ENCODE data around the gene CPA3. TPM values are rescaled to one million over a fixed set of nuclear protein-coding genes. Genes with fewer than 3 reads are reported as not detected.

Gene CPA3
- total RNA-seq, 2 donors from 2014 or later = 2.9 TPM; not detected in 1

GRCh38 chr3:148878095-148878494 lies 13.0 kb downstream of the CPA3 start:
- H3K27me3 Mint-ChIP-seq = peaks cover 10% of the 10 kb centered on the region in 2 donors
- H3K36me3 Mint-ChIP-seq = no peaks in the 10 kb centered on the region
- H3K4me1 Mint-ChIP-seq (ENCODE audit: low read depth in 2 of 2) = no peaks in the 10 kb centered on the region
- ATAC-seq (peak in 1 of 2 donors; percentile 61), DNase-seq (ENCODE audit: low spot score) (no peak)
- H3K9me3 Mint-ChIP-seq = no peaks in the 10 kb centered on the region
- no peak overlapping the region for H3K4me3 Mint-ChIP-seq
- H3K27ac Mint-ChIP-seq = no peak overlapping the region

GRCh38 chr3:148879256-148879655 lies 14.2 kb downstream of the CPA3 start:
- no peaks in the 10 kb centered on the region for H3K36me3 Mint-ChIP-seq
- no peak overlapping the region for H3K4me3 Mint-ChIP-seq
- DNase-seq (ENCODE audit: low spot score) = no peak
- H3K27me3 Mint-ChIP-seq = peaks cover 8 to 16% of the 10 kb centered on the region in 2 donors
- H3K27ac Mint-ChIP-seq = no peak overlapping the region
- no peak for ATAC-seq
- no peaks in the 10 kb centered on the region for H3K9me3 Mint-ChIP-seq
- no peaks in the 10 kb centered on the region for H3K4me1 Mint-ChIP-seq (ENCODE audit: low read depth in 2 of 2)

GRCh38 chr3:148880681-148881080 lies 15.6 kb downstream of the CPA3 start:
- Mint-ChIP-seq H3K36me3 (no peaks in the 10 kb centered on the region), H3K27ac (no peak overlapping the region), H3K27me3 (peaks cover 5 to 23% of the 10 kb centered on the region in 2 donors), H3K9me3 (no peaks in the 10 kb centered on the region), H3K4me3 (no peak overlapping the region), H3K4me1 (ENCODE audit: low read depth in 2 of 2) (no peaks in the 10 kb centered on the region)
- ATAC-seq (no peak), DNase-seq (ENCODE audit: low spot score) (no peak)

- Mint-ChIP-seq H3K4me3 (no peak overlapping the region), H3K4me1 (ENCODE audit: low read depth in 2 of 2) (no peaks in the 10 kb centered on the region), H3K36me3 (no peaks in the 10 kb centered on the region), H3K9me3 (no peaks in the 10 kb centered on the region), H3K27me3 (peaks cover 5 to 23% of the 10 kb centered on the region in 2 donors), H3K27ac (no peak overlapping the region)
- ATAC-seq = no peak
- DNase-seq (ENCODE audit: low spot score) = no peak
Measured at GRCh38 chr3:148881286-148881685, 16.2 kb downstream of the CPA3 start.

- no peaks in the 10 kb centered on the region for H3K9me3 Mint-ChIP-seq
- no peak overlapping the region for H3K27ac Mint-ChIP-seq
- DNase-seq (ENCODE audit: low spot score) (no peak), ATAC-seq (no peak)
- no peak overlapping the region for H3K4me3 Mint-ChIP-seq
- H3K4me1 Mint-ChIP-seq (ENCODE audit: low read depth in 2 of 2) = no peaks in the 10 kb centered on the region
- H3K36me3 Mint-ChIP-seq = no peaks in the 10 kb centered on the region
- peaks cover 2 to 23% of the 10 kb centered on the region in 2 donors for H3K27me3 Mint-ChIP-seq
Measured at GRCh38 chr3:148882288-148882687, 17.2 kb downstream of the CPA3 start.

GRCh38 chr3:148883163-148883562 lies 18.1 kb downstream of the CPA3 start:
- peaks cover 2 to 23% of the 10 kb centered on the region in 2 donors for H3K27me3 Mint-ChIP-seq
- H3K4me3 Mint-ChIP-seq = no peak overlapping the region
- H3K9me3 Mint-ChIP-seq = no peaks in the 10 kb centered on the region
- H3K27ac Mint-ChIP-seq = no peak overlapping the region
- no peak for ATAC-seq
- H3K36me3 Mint-ChIP-seq = no peaks in the 10 kb centered on the region
- H3K4me1 Mint-ChIP-seq (ENCODE audit: low read depth in 2 of 2) = no peaks in the 10 kb centered on the region
- DNase-seq (ENCODE audit: low spot score) = no peak

- H3K27me3 Mint-ChIP-seq = peaks cover 9 to 17% of the 10 kb centered on the region in 2 donors
- no peak overlapping the region for H3K4me3 Mint-ChIP-seq
- ATAC-seq (no peak), DNase-seq (ENCODE audit: low spot score) (no peak)
- H3K27ac Mint-ChIP-seq = no peak overlapping the region
- H3K36me3 Mint-ChIP-seq = no peaks in the 10 kb centered on the region
- H3K9me3 Mint-ChIP-seq = no peaks in the 10 kb centered on the region
- no peaks in the 10 kb centered on the region for H3K4me1 Mint-ChIP-seq (ENCODE audit: low read depth in 2 of 2)
Measured at GRCh38 chr3:148884261-148884660, 19.2 kb downstream of the CPA3 start.

GRCh38 chr3:148889828-148890227 lies 24.7 kb downstream of the CPA3 start:
- no peak overlapping the region for H3K4me3 Mint-ChIP-seq
- DNase-seq (ENCODE audit: low spot score) (no peak), ATAC-seq (no peak)
- no peak overlapping the region for H3K27ac Mint-ChIP-seq
- H3K9me3 Mint-ChIP-seq = no peaks in the 10 kb centered on the region
- H3K36me3 Mint-ChIP-seq = no peaks in the 10 kb centered on the region
- no peaks in the 10 kb centered on the region for H3K4me1 Mint-ChIP-seq (ENCODE audit: low read depth in 2 of 2)
- H3K27me3 Mint-ChIP-seq = peaks cover 13 to 27% of the 10 kb centered on the region in 2 donors

GRCh38 chr3:148896062-148896461 lies 31.0 kb downstream of the CPA3 start:
- ATAC-seq = no peak
- Mint-ChIP-seq H3K27ac (no peak overlapping the region), H3K4me1 (ENCODE audit: low read depth in 2 of 2) (no peaks in the 10 kb centered on the region), H3K4me3 (no peak overlapping the region), H3K27me3 (peaks cover 10 to 33% of the 10 kb centered on the region in 2 donors), H3K9me3 (no peaks in the 10 kb centered on the region), H3K36me3 (no peaks in the 10 kb centered on the region)
- no peak for DNase-seq (ENCODE audit: low spot score)

- Mint-ChIP-seq H3K4me1 (ENCODE audit: low read depth in 2 of 2) (no peaks in the 10 kb centered on the region), H3K36me3 (no peaks in the 10 kb centered on the region), H3K4me3 (no peak overlapping the region), H3K27me3 (peaks cover 3 to 7% of the 10 kb centered on the region in 2 donors), H3K27ac (no peak overlapping the region), H3K9me3 (no peaks in the 10 kb centered on the region)
- DNase-seq (ENCODE audit: low spot score) (no peak), ATAC-seq (no peak)
Measured at GRCh38 chr3:148901987-148902791, 37.1 kb downstream of the CPA3 start.

- no peaks in the 10 kb centered on the region for H3K9me3 Mint-ChIP-seq
- no peak for ATAC-seq
- no peak for DNase-seq (ENCODE audit: low spot score)
- H3K36me3 Mint-ChIP-seq = no peaks in the 10 kb centered on the region
- no peaks in the 10 kb centered on the region for H3K4me1 Mint-ChIP-seq (ENCODE audit: low read depth in 2 of 2)
- H3K27ac Mint-ChIP-seq = no peak overlapping the region
- no peak overlapping the region for H3K4me3 Mint-ChIP-seq
- peaks cover 0 to 11% of the 10 kb centered on the region in 2 donors for H3K27me3 Mint-ChIP-seq
Measured at GRCh38 chr3:148903022-148903442, 37.9 kb downstream of the CPA3 start.

GRCh38 chr3:148903941-148904340 lies 38.8 kb downstream of the CPA3 start:
- H3K9me3 Mint-ChIP-seq = no peaks in the 10 kb centered on the region
- H3K27me3 Mint-ChIP-seq = peaks cover 3 to 18% of the 10 kb centered on the region in 2 donors
- DNase-seq (ENCODE audit: low spot score) = no peak
- no peaks in the 10 kb centered on the region for H3K4me1 Mint-ChIP-seq (ENCODE audit: low read depth in 2 of 2)
- no peaks in the 10 kb centered on the region for H3K36me3 Mint-ChIP-seq
- no peak overlapping the region for H3K27ac Mint-ChIP-seq
- no peak overlapping the region for H3K4me3 Mint-ChIP-seq
- no peak for ATAC-seq

GRCh38 chr3:148906667-148907066 lies 41.6 kb downstream of the CPA3 start:
- DNase-seq (ENCODE audit: low spot score) = no peak
- H3K27ac Mint-ChIP-seq = no peak overlapping the region
- H3K36me3 Mint-ChIP-seq = no peaks in the 10 kb centered on the region
- no peaks in the 10 kb centered on the region for H3K9me3 Mint-ChIP-seq
- H3K27me3 Mint-ChIP-seq = peaks cover 7 to 26% of the 10 kb centered on the region in 2 donors
- H3K4me1 Mint-ChIP-seq (ENCODE audit: low read depth in 2 of 2) = no peaks in the 10 kb centered on the region
- ATAC-seq = no peak
- no peak overlapping the region for H3K4me3 Mint-ChIP-seq

- no peaks in the 10 kb centered on the region for H3K4me1 Mint-ChIP-seq (ENCODE audit: low read depth in 2 of 2)
- H3K4me3 Mint-ChIP-seq = no peak overlapping the region
- DNase-seq (ENCODE audit: low spot score) (no peak), ATAC-seq (no peak)
- no peaks in the 10 kb centered on the region for H3K9me3 Mint-ChIP-seq
- no peaks in the 10 kb centered on the region for H3K36me3 Mint-ChIP-seq
- peaks cover 14 to 31% of the 10 kb centered on the region in 2 donors for H3K27me3 Mint-ChIP-seq
- no peak overlapping the region for H3K27ac Mint-ChIP-seq
Measured at GRCh38 chr3:148911173-148911572, 46.1 kb downstream of the CPA3 start.

GRCh38 chr3:148911592-148911991 lies 46.5 kb downstream of the CPA3 start:
- Mint-ChIP-seq H3K27me3 (peaks cover 14 to 31% of the 10 kb centered on the region in 2 donors), H3K9me3 (no peaks in the 10 kb centered on the region), H3K4me3 (no peak overlapping the region), H3K4me1 (ENCODE audit: low read depth in 2 of 2) (no peaks in the 10 kb centered on the region), H3K27ac (no peak overlapping the region), H3K36me3 (no peaks in the 10 kb centered on the region)
- ATAC-seq (no peak), DNase-seq (ENCODE audit: low spot score) (no peak)

Measured in natural killer cell treated with Interleukin-12 subunit alpha and Interleukin-12 subunit beta and Interleukin-15 and Interleukin-18, amount 100 ng/mL, for 72 hours (primary cell).